ENCODE measurements around the gene MCRIP2.

The MCRIP2 gene

DNA sequence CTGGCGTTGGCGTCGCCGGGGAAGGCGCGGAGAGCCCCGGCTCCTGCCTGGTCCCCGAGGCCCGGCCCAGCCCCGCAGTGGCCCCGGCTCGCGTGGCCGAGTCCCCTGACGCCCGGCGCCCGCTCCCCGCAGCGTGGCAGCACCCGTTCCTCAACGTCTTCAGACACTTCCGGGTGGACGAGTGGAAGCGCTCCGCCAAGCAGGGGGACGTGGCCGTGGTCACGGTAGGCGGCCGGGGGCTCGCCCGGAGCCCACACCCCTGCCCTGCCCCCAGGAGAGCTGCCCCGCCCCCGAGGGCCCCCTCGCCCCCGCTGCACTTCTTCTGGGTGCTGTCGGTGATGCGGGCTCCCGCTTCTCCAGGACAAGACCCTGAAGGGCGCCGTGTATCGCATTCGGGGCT lies 8.0 kb downstream of the MCRIP2 start:
- DNase-seq, result no peak

DNA sequence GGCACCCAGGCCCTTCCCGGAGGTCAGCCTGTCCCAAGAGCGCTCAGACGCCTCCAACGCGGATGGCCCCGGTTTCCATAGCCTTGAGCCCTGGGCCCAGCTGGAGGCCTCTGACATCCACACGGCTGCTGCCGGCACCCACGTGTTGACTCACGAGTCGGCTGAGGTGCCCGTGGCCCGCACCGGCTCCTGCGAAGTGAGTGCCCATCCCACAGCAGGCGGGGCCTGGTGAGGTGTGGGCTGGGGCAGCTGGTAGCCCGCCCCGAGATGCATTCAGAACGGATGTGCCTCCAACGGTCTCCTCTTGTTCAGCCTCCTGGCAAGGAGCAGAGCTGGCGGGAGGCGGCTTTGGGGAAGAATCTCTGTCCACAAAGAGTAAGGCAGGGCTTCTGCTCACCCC lies 10.2 kb downstream of the MCRIP2 start:
- no peak for DNase-seq

DNA sequence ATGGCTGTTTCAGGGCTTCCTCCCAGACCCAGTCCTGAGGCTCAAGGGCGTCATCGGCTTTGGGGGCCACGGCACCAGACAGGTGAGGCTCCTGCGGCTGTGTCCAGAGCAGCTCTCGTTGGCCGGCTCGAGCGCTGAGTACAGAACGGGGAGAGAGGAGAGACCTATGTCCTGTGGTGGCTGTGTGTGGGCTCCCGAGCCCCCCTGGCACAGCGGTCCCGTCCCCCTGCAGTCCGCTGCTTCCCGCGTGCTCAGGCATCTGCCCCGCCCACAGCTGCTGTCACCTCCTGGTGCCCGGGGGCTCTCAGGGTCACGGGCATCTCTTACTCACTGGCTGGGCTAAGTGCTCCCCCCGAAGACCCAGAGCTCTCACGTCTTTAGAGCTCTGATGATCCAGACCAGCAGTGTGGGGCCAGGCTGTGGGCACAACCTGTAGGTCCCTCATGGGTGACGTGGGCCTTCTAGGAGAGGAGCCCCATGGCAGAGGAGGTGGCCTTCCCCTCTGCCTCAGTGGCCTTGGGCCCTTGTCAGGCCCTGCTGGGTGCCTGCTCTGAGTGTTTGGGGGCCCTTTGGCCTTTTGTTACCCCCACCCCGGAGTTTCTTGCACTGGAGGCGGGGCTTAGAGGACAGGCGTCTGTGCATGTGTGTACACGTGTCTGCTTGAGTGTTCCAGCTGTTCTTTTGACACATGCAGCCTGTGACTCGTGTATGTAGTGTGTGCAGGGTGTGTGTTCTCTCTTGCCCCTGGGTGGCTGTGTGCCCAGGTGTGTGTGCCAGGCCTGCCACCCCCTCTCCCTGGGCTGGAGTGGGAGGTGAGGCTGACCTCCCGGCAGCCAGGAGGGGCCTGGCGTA lies 11.1 kb downstream of the MCRIP2 start:
- no peak for DNase-seq

DNA sequence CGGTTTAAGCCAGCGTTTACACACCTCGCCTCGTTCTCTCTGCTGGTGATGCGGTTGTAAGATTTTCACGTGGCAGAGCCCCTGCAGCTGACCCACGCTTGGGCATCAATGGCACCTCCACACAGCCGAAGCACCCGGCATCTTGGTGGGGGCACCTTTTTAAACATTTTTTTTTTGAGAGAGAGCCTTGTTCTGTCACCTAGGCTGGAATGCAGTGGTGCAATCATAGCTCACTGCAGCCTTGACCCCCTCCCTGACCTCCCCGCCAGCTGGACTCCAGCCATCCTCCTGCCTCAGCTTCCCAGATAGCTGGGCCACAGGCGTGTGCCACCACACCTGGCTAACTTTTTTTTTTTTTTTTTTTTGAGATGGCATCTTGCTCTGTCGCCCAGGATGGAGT lies 12.4 kb downstream of the MCRIP2 start:
- no peak for DNase-seq

- DNase-seq, result no peak
Measured at GRCh38 chr16:657487-657886, 15.9 kb downstream of the MCRIP2 start.

GRCh38 chr16:658679-659571 lies 17.3 kb downstream of the MCRIP2 start:
- no peak for DNase-seq

DNA sequence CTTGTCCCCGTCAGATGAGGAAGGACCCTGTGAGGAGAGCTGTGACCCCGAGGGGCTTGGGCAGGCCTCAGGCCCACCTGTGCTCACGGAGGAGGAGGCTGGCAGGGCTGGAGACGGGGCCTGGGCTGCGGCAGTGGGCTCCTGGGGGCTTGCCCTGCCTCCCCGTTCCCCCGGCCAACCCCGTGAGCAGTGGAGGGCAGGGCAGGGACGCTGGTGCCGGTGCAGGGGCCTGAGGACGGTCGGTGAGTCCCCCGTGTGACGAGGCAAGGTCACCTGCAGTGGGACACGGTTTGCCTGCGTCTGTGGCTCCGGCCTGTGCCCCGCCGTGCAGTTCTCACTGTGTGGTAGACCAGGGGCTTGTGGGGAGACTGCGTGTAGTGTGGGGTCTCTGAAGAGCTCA lies 18.0 kb downstream of the MCRIP2 start:
- no peak for DNase-seq

DNA sequence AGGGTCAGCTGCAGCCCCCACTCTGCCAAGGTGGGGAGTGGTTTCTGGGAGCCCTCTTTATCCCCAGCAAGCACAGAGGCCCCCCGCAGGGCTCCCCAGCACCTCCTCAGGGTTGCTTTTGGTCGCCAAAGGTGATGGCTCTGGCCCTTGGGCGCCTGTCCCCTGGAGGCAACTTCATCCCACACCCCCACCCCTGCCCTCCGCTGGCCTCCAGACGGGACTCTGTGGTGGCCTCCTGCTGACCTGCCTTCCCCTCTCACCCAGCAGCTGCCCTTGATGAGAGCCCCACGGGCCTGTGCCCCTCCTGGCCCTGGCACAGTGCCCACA lies 18.5 kb downstream of the MCRIP2 start:
- DNase-seq, result no peak

GRCh38 chr16:660459-661183 lies 19.0 kb downstream of the MCRIP2 start:
- peak; percentile 74 for DNase-seq

DNA sequence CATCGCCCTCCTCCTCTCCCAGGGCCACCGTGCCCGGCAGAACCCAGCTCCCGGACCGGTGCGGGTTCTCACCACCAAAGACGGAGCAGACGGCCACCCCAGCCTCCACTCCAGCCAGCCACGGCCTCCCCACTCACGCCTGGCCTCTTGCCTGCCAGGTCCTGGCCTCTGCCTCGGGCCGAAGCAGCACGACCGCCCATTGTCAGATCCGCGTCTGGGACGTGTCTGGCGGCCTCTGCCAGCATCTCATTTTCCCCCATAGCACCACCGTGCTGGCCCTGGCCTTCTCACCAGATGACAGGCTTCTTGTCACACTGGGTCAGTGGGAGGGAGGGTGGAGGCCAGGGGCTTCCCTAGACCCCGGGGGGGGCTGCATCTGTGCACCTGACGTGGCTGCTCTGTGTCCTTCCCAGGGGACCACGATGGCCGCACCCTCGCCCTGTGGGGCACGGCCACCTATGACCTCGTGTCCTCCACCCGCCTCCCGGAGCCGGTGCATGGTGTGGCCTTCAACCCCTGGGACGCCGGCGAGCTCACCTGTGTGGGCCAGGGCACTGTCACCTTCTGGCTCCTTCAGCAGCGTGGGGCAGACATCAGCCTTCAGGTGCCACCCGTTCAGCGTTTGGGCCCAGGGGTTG lies 19.7 kb downstream of the MCRIP2 start:
- no peak for DNase-seq

GRCh38 chr16:662095-662494 lies 20.5 kb downstream of the MCRIP2 start:
- no peak for DNase-seq

DNA sequence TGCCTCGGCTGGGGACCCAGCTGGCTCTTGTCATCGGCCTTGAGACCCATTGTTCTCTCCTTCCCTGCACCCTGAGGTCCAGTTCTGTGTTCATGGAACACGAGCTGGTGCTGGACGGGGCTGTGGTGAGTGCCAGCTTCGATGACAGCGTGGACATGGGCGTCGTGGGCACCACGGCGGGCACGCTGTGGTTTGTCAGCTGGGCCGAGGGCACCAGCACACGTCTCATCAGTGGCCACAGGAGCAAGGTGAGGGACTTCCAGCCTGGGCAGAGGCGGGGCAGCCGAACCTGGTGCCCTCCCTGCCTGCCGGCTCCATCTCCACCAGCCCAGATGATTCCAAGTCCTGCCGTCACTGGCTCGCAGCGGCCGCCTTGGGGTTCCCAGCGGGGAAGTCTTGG lies 21.0 kb downstream of the MCRIP2 start:
- DNase-seq, result no peak

- DNase-seq, result no peak
Measured at GRCh38 chr16:666572-666971, 24.9 kb downstream of the MCRIP2 start.

GRCh38 chr16:667113-667779 lies 25.6 kb downstream of the MCRIP2 start:
- DNase-seq, result no peak

DNA sequence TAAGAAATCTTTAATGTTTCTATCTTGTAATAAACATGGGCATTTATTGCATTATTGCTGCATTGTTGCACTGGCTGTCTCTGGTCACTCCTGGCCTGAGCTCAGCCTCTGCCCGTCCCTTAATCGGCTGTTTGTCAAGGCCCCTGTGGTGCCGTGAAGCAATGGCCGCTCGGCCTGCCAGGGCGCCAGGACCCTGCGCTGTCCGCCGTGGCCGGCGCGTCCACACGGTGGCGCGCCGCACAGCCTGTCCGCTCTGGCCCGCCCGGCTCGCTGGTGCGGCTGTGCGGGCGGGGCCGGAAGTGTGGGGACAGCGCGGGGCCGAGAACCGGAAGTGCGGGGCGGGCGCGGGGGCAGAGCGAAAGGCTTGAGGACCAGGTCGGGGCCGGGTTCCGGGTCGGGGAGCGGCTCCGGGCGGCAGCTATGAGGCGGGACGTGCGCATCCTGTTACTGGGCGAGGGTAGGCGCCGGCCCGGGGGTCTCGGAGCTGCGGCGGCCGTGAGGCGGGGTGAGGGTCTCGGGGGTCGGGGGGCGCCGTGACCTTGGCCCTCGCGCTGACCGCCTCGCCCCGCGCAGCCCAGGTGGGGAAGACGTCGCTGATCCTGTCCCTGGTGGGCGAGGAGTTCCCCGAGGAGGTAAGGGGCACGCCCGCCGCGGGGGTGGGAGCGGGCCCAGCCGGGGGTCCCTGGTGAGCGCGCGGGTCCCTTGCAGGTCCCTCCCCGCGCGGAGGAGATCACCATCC lies 26.3 kb downstream of the MCRIP2 start, which contains the start of gene RHOT2:
TSS of gene RHOT2 (plus strand) at position 353 of the 739 bp plus-strand sequence. CDS start at position 421, 68 bp downstream.
- DNase-seq, result peak; percentile 89

DNA sequence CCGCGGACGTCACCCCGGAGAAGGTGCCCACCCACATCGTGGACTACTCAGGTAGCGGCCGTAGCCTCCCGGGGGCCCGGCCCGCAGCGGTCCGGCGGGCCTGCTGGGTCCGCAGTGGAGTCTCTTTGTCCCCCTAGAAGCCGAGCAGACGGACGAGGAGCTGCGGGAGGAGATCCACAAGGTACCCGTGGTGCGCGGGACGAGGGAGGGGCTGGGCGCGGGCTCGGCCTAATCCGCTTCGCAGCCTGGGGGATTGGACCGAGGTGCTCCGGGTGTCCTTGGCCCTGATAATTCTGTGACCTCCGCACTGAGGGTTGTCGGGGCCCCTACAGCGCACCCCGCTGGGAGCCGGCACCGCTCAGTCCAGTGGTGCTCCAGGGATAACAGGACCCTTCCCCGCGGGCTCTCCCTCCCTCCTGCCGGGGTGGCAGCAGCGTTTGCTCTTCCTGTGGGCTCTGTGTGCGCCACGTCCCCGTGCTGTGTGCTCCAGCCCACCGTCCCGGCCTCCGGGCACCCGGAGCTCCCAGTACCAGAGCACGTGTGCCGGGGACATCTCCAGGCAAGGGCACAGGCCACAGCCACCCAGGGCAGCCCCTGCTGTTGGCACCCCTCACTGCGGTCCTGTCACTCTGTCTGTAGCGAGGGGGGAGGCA lies 27.0 kb downstream of the MCRIP2 start:
- DNase-seq, result no peak

DNA sequence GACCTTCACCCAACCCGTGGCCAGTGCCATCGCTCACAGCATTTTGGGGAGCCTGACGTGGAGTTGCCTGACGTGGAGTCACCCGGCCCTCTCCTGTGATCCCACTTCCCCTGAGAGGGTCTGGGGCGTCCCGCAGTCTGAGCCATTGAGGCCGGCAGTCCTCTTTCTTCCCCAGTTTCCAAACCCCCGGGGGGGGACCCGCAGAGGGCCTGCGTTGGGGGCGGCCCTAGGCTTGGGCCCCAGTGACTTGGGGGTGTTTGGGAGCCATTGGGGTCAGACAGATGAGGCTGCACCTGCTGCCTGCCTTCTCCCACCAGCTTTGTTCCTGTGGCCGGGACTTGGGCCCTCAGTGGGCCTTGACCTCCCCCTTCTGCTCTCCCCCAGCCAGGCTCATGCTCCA lies 28.0 kb downstream of the MCRIP2 start:
- DNase-seq, result no peak

DNA sequence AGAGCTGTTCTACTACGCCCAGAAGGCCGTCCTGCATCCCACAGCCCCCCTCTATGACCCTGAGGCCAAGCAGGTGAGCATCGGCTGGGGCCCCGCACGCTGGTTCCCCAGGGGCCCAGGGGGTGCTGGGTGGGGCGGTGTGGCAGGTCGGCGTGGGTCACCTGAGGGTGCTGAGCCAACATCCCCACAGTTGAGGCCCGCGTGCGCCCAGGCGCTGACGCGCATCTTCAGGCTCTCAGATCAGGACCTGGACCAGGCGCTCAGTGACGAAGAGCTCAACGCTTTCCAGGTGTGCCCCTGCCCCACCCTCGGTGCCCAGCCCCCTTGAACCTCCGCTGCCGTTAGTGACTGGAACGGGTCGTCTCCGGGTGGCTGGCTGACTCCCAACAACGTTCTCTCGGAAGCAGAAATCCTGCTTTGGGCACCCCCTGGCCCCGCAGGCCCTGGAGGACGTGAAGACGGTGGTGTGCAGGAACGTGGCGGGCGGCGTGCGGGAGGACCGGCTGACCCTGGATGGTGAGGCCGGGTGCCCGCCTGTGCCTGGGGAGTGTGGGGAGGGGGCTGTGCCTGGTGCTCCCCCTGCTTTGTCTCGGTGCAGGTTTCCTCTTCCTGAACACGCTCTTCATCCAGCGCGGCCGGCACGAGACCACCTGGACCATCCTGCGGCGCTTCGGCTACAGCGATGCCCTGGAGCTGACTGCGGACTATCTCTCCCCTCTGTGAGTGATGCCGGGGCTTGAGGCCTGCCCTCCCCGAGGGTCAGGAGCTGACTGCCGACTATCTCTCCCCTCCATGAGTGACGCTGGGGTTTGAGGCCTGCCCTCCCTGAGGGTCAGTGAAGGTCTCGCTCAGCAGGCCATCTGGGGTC lies 29.1 kb downstream of the MCRIP2 start:
- DNase-seq, result no peak

- DNase-seq, result no peak
Measured at GRCh38 chr16:671353-672131, 29.9 kb downstream of the MCRIP2 start.

Measured in NCI-H1092 (cell line).